Measurements from ENCODE around the gene CDRT4. TPM values are rescaled to one million over a fixed set of nuclear protein-coding genes. Genes with fewer than 3 reads are reported as not detected.

CDRT4 gene
- polyA plus RNA-seq, 1 of the 3 experiments (the other 2 are of a cell fraction): 4.6 TPM

DNA sequence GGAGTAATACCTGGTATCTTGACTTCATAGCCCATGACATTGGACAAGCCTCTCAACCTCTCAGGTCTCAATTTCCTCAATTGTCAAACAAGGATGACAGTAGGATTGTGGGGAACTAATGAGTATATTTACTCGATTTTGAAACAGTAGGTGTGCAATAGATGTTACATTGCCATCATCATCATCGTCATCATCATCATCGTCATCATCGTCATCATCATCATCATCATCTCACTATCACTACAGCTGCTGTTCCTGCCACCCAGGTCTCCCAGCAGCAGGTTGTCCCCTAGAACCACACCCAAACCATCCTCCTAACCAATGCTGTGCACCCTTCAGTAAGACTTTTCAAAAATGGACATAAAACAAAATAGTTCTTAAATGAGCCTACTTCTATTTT lies 24.8 kb upstream of the CDRT4 start:
- no peaks in the 10 kb centered on the region for H3K9me2 ChIP-seq
- WGBS (ENCODE audit: low lambda C conversion rate): 97% methylated on average over 4 of the region's 4 CpGs
- H2AFZ ChIP-seq (ENCODE audit: low read depth): no peak overlapping the region
- H3K79me2 ChIP-seq (ENCODE audit: insufficient read depth): no peaks in the 10 kb centered on the region
- no peaks in the 10 kb centered on the region for H3K27me3 ChIP-seq (ENCODE audit: insufficient read depth)
- H3F3A ChIP-seq (replicated peaks; ENCODE audit: insufficient read depth): peaks cover 14% of the 10 kb centered on the region
- H3K9me3 ChIP-seq: no peaks in the 10 kb centered on the region
- ChIA-PET POLR2A (no interaction called here), CTCF (interaction anchor here (1.0 to 20.1 kb wide), 4 partner anchors 8 to 230 kb away, joined by 3 to 359 read pairs (median 8); partner anchors contain the start of gene PMP22)
- no peak overlapping the region for H3K4me2 ChIP-seq
- no peaks in the 10 kb centered on the region for H4K20me1 ChIP-seq (ENCODE audit: insufficient read depth)
- DNase-seq: no peak
- TF ChIP-seq TAF1 (IDR thresholded peaks at IDR 0.05; ENCODE audit: borderline replicate concordance, low read depth, low read length): no peak
- TF ChIP-seq NFIC (IDR thresholded peaks at IDR 0.05; ENCODE audit: borderline replicate concordance): no peak
- TF ChIP-seq SMC3 (IDR thresholded peaks at IDR 0.05; ENCODE audit: low read depth, low read length): no peak
- no peak for TF ChIP-seq IRF3 (IDR thresholded peaks at IDR 0.05; ENCODE audit: low read depth, low read length)
- TF ChIP-seq MEF2A (IDR thresholded peaks at IDR 0.05; ENCODE audit: borderline replicate concordance, low read depth): no peak
- no peak for TF ChIP-seq TEAD4 (IDR thresholded peaks at IDR 0.05; ENCODE audit: borderline replicate concordance, insufficient read depth)
- no peak for TF ChIP-seq TCF12 (IDR thresholded peaks at IDR 0.05)
- TF ChIP-seq ELF1 (IDR thresholded peaks at IDR 0.05): no peak
- TF ChIP-seq RAD21 (IDR thresholded peaks at IDR 0.05; ENCODE audit: low read length): no peak
- TF ChIP-seq, protein P1, sequence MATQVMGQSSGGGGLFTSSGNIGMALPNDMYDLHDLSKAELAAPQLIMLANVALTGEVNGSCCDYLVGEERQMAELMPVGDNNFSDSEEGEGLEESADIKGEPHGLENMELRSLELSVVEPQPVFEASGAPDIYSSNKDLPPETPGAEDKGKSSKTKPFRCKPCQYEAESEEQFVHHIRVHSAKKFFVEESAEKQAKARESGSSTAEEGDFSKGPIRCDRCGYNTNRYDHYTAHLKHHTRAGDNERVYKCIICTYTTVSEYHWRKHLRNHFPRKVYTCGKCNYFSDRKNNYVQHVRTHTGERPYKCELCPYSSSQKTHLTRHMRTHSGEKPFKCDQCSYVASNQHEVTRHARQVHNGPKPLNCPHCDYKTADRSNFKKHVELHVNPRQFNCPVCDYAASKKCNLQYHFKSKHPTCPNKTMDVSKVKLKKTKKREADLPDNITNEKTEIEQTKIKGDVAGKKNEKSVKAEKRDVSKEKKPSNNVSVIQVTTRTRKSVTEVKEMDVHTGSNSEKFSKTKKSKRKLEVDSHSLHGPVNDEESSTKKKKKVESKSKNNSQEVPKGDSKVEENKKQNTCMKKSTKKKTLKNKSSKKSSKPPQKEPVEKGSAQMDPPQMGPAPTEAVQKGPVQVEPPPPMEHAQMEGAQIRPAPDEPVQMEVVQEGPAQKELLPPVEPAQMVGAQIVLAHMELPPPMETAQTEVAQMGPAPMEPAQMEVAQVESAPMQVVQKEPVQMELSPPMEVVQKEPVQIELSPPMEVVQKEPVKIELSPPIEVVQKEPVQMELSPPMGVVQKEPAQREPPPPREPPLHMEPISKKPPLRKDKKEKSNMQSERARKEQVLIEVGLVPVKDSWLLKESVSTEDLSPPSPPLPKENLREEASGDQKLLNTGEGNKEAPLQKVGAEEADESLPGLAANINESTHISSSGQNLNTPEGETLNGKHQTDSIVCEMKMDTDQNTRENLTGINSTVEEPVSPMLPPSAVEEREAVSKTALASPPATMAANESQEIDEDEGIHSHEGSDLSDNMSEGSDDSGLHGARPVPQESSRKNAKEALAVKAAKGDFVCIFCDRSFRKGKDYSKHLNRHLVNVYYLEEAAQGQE (IDR thresholded peaks at IDR 0.05; ENCODE audit: low read depth, low read length): no peak
- TF ChIP-seq YY1 (IDR thresholded peaks at IDR 0.05; ENCODE audit: low read depth): no peak
- TF ChIP-seq RCOR1 (IDR thresholded peaks at IDR 0.05; ENCODE audit: low read length): no peak
- no peak for TF ChIP-seq SIN3A (IDR thresholded peaks at IDR 0.05; ENCODE audit: borderline replicate concordance, low read depth, low read length)
- no peak for TF ChIP-seq FOXJ3 (CRISPR knock-in tag; IDR thresholded peaks at IDR 0.05)
- no peak for TF ChIP-seq EP300 (IDR thresholded peaks at IDR 0.05; ENCODE audit: borderline replicate concordance in 1 of 2, low read depth in 1 of 2, low read length in 1 of 2)
- TF ChIP-seq RXRA (IDR thresholded peaks at IDR 0.05; ENCODE audit: borderline replicate concordance, low read depth): no peak
- H3K4me1 ChIP-seq (ENCODE audit: control insufficient read depth in 1 of 2, insufficient read depth in 2 of 2, low read depth in 1 of 2, low read length in 1 of 2): peaks cover 0 to 11% of the 10 kb centered on the region in 2 experiments; a peak in 2 of 4 replicates
- no peak overlapping the region for H3K4me3 ChIP-seq (ENCODE audit: low read depth in 2 of 2, low read length in 1 of 2)
- H3K27ac ChIP-seq (ENCODE audit: low read depth in 2 of 2, low read length in 1 of 2): no peak overlapping the region
- H3K9ac ChIP-seq: no peak overlapping the region
- H3K36me3 ChIP-seq (replicated peaks in 1 of 2; ENCODE audit: control insufficient read depth in 1 of 2, insufficient read depth in 2 of 2, low read length in 1 of 2): peaks cover 4 to 8% of the 10 kb centered on the region in 2 experiments

All from SK-N-SH (cell line).